Bronchial epithelial cell (primary cell): ENCODE measurements around the gene BANF2. TPM values are rescaled to one million over a fixed set of nuclear protein-coding genes. Genes with fewer than 3 reads are reported as not detected.
"Not testable (repeated sequence)": the region's sequence is repeated elsewhere in the genome, so short reads cannot be mapped to it uniquely, and the experiment has no call there.

Source experiments
- DNase-seq: peaks from one replicate; pipeline ENCODE4 v3.0.0-alpha.2; 2010; ENCODE audit warnings: low read depth
- FAIRE-seq: peaks from 2 replicates; lab custom pipeline; 2011; peaks lifted over from hg19 to GRCh38; lab: Jason Lieb, UNC
- H3K27me3 ChIP-seq: 2 replicates; pipeline ENCODE4 v1.5.1; 2011; ENCODE audit warnings: low read length; ENCODE audit not compliant: control insufficient read depth, insufficient read depth
- H3K36me3 ChIP-seq: 2 replicates; pipeline ENCODE4 v1.5.1; 2011; ENCODE audit warnings: low read length; ENCODE audit not compliant: control insufficient read depth, insufficient read depth
- H3K4me3 ChIP-seq: 2 replicates; pipeline ENCODE4 v1.5.1; 2011; ENCODE audit warnings: mild to moderate bottlenecking, low read depth, low read length, control low read depth
- CTCF ChIP-seq: IDR thresholded peaks from 2 replicates; pipeline ENCODE4 v1.5.1; 2011; ENCODE audit warnings: mild to moderate bottlenecking, moderate library complexity, low read length, control low read depth, inconsistent platforms; ENCODE audit not compliant: insufficient read depth, severe bottlenecking
- total RNA-seq: library from RNA; depleted of rRNA; stranded (reverse); fragments of >200 nt; gene quantifications from 2 replicates; pipeline ENCODE4 v1.2.1, GENCODE V29; 2014

Gene BANF2
- total RNA-seq, 1 donor from 2014 or later = not detected

DNA sequence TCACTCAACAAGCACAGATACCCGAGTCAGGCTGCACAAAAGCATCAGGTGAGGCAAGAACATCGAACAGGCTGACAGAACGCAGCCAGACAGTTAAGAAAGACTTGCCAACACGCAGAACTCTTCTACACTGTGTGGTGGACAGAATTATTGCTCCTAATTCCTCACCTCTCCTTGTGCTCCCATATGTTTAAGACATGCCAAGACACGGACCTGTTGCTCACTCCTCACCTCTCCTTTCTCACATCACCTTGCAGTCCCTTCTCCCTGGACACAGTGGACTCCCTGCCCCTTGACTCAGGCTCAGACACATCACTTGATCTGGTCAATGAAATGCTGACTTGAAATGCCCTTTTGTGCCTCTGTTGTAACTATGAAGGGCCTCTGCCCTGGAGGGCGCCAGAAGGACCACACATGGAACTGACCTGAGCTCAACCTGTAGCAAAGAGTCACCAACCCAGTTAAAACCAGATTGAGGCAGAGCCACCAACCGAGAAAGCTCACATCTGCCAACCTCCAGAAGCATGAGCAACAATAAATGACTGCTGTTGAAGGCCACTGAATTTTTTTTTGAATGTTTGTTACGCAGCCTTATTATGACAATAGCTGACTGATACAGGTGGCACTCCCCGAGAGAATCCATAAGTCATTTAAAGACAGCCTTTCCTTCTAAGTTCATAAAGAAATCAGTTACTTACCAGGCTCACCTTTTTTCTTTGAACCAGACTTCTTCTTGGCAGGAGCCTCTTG lies 41.7 kb upstream of the BANF2 start:
- H3K4me3 ChIP-seq = no peak overlapping the region
- no peak for FAIRE-seq
- DNase-seq = no peak
- no peaks in the 10 kb centered on the region for H3K27me3 ChIP-seq
- TF ChIP-seq CTCF = no peak
- peaks cover 22% of the 10 kb centered on the region for H3K36me3 ChIP-seq

DNA sequence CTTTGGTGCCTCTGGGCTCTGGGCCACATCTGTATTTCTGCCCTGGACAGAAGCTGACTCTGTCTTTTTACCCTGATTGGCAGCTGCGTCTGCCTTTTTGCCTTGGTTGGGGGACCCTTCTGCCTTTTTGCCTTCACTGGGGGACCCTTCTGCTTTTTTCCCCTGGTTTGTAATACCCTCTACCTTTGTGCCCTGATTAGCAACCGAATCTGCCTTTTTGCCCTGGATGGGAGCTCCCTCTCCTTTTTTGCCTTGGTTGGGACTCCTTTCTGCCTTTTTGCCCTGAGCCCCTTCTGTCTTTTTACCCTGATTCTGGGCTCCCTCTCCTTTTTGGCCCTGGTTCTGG lies 41.1 kb upstream of the BANF2 start:
- no peak for TF ChIP-seq CTCF
- FAIRE-seq (no peak), DNase-seq (no peak)
- Histone ChIP-seq H3K36me3 (peaks cover 22% of the 10 kb centered on the region), H3K4me3 (no peak overlapping the region), H3K27me3 (no peaks in the 10 kb centered on the region)

DNA sequence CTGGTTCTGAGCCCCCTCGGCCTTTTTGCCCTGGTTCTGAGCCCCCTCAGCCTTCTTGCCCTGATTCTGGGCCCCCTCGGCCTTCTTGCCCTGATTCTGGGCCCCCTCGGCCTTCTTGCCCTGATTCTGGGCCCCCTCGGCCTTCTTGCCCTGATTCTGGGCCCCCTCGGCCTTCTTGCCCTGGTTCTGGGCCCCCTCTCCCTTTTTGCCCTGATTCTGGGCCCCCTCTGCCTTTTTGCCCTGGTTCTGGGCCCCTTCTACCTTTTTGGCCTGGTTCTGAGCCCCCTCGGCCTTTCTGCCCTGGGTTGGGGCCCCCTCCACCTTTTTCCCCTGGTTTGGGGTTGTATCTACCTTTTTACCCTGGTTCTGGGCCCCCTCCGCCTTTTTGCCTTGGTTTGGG lies 40.4 kb upstream of the BANF2 start:
- H3K36me3 ChIP-seq = peaks cover 20% of the 10 kb centered on the region
- not testable (repeated sequence) for DNase-seq, H3K4me3 ChIP-seq, H3K27me3 ChIP-seq, FAIRE-seq

DNA sequence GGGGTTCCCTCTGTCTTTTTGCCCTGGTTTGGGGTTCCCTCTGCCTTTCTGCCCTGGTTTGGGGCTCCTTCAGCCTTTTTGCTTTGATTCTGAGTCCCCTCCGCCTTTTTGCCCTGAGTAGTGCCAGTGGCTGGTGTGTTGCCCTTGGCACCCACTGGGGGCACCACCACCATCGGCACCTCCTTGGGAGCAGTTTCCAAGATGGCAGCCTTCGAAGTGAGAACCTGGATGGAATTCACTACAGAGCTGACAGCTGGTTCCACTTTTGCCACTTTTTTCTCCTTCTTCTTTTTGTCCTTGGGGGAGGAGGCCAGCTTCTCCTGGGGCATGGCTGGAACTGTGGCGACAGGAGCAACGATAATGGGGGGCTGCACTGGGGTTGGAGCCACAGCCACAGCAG lies 40.0 kb upstream of the BANF2 start:
- Histone ChIP-seq H3K36me3 (peaks cover 18% of the 10 kb centered on the region), H3K27me3 (no peaks in the 10 kb centered on the region), H3K4me3 (no peak overlapping the region)
- FAIRE-seq (no peak), DNase-seq (no peak)
- no peak for TF ChIP-seq CTCF

- Histone ChIP-seq H3K27me3 (no peaks in the 10 kb centered on the region), H3K4me3 (no peak overlapping the region), H3K36me3 (peaks cover 18% of the 10 kb centered on the region)
- no peak for TF ChIP-seq CTCF
- FAIRE-seq = no peak
- no peak for DNase-seq
Observed at GRCh38 chr20:17660667-17661066, 39.1 kb upstream of the BANF2 start.

GRCh38 chr20:17661121-17661744 lies 38.5 kb upstream of the BANF2 start:
- H3K36me3 ChIP-seq = peaks cover 16% of the 10 kb centered on the region
- no peak for TF ChIP-seq CTCF
- FAIRE-seq (no peak), DNase-seq (no peak)
- H3K27me3 ChIP-seq = no peaks in the 10 kb centered on the region
- H3K4me3 ChIP-seq = no peak overlapping the region
